NCI-H748 (cell line): ENCODE results near the gene NABP2.
"Not testable (repeated sequence)": the region's sequence is repeated elsewhere in the genome, so short reads cannot be mapped to it uniquely, and the experiment has no call there.

ENCODE experiments used
- DNase-seq: peaks from one replicate; lab custom pipeline; 2025; ENCODE audit not compliant: unreplicated experiment; lab: John Stamatoyannopoulos, UW

The NABP2 gene

GRCh38 chr12:56224102-56224701 lies at the start of gene NABP2:
NABP2 (plus strand) TSS chr12:56224342; CDS start chr12:56224857, 515 bp downstream.
- peak; percentile 98 for DNase-seq

GRCh38 chr12:56178347-56178746 lies 45.8 kb upstream of the NABP2 start:
- no peak for DNase-seq

- DNase-seq, result no peak
These were observed 37.2 kb upstream of the NABP2 start for GRCh38 chr12:56186957-56187356.

GRCh38 chr12:56188131-56188777 lies 35.9 kb upstream of the NABP2 start:
- no peak for DNase-seq

GRCh38 chr12:56188778-56189098 lies 35.4 kb upstream of the NABP2 start:
- DNase-seq, result peak; percentile 64

- DNase-seq, result peak; percentile 93
These were observed 34.8 kb upstream of the NABP2 start, which contains the start of gene SMARCC2 for GRCh38 chr12:56189099-56189917. SMARCC2 (minus strand) TSS chr12:56189483; CDS start chr12:56189461, 22 bp downstream.

- peak; percentile 89 for DNase-seq
These were observed 34.0 kb upstream of the NABP2 start for GRCh38 chr12:56189918-56190694.

GRCh38 chr12:56190695-56191155 lies 33.4 kb upstream of the NABP2 start:
- peak; percentile 59 for DNase-seq

GRCh38 chr12:56192582-56192981 lies 31.6 kb upstream of the NABP2 start:
- no peak for DNase-seq

- DNase-seq, result peak; percentile 92
These were observed 31.0 kb upstream of the NABP2 start for GRCh38 chr12:56193025-56193578.

GRCh38 chr12:56196818-56197550 lies 27.2 kb upstream of the NABP2 start:
- not testable (repeated sequence) for DNase-seq

- DNase-seq, result no peak
These were observed 26.1 kb upstream of the NABP2 start for GRCh38 chr12:56197921-56198635.

GRCh38 chr12:56198836-56199235 lies 25.3 kb upstream of the NABP2 start:
- DNase-seq, result no peak

GRCh38 chr12:56202366-56202765 lies 21.8 kb upstream of the NABP2 start:
- DNase-seq, result no peak

GRCh38 chr12:56202838-56203237 lies 21.3 kb upstream of the NABP2 start:
- DNase-seq, result no peak

GRCh38 chr12:56204275-56204674 lies 19.9 kb upstream of the NABP2 start:
- no peak for DNase-seq

- no peak for DNase-seq
These were observed 18.7 kb upstream of the NABP2 start for GRCh38 chr12:56205445-56205844.

GRCh38 chr12:56206452-56207166 lies 17.5 kb upstream of the NABP2 start:
- DNase-seq, result peak; percentile 44

- DNase-seq, result no peak
These were observed 16.1 kb upstream of the NABP2 start for GRCh38 chr12:56208006-56208405.
